KMS-11 (cell line): ENCODE data around the gene TFAP2E.
A peak's percentile ranks its signal among the peaks of the same experiment; 100 is the strongest.

Experiments used
- H2AFZ ChIP-seq: fragments of 200-600 bp; sonication (generic); 2 replicates; pipeline ENCODE4 v1.6.1; 2016; ENCODE audit warnings: antibody characterized with exemption, mixed run types, low read depth
- H3K27ac ChIP-seq: fragments of 200-600 bp; sonication (generic); 2 replicates; pipeline ENCODE4 v1.6.1; 2016; ENCODE audit warnings: mild to moderate bottlenecking, mixed run types
- H3K27me3 ChIP-seq: fragments of 200-600 bp; sonication (generic); 2 replicates; pipeline ENCODE4 v1.6.1; 2017; ENCODE audit warnings: mild to moderate bottlenecking, low read depth, mixed run types, moderate library complexity; ENCODE audit not compliant: insufficient read depth
- H3K36me3 ChIP-seq: fragments of 200-600 bp; sonication (generic); 2 replicates; pipeline ENCODE4 v1.6.1; 2017; ENCODE audit warnings: mild to moderate bottlenecking, mixed run types; ENCODE audit not compliant: insufficient read depth
- H3K4me1 ChIP-seq: fragments of 200-600 bp; sonication (generic); 2 replicates; pipeline ENCODE4 v1.6.1; 2016; ENCODE audit warnings: mild to moderate bottlenecking, low read depth, mixed run types; ENCODE audit not compliant: poor library complexity, severe bottlenecking
- H3K4me2 ChIP-seq: fragments of 200-600 bp; sonication (generic); 2 replicates; pipeline ENCODE4 v1.7.0; 2016; ENCODE audit warnings: mild to moderate bottlenecking, mixed run types
- H3K4me3 ChIP-seq: fragments of 200-600 bp; sonication (generic); IDR thresholded peaks from 2 replicates; pipeline ENCODE4 v1.6.1; 2017; ENCODE audit warnings: low read depth, low read length, mixed read lengths; ENCODE audit not compliant: insufficient read depth
- H3K79me2 ChIP-seq: fragments of 200-600 bp; sonication (generic); 2 replicates; pipeline ENCODE4 v1.6.1; 2016; ENCODE audit warnings: low read depth, mixed run types; ENCODE audit not compliant: insufficient read depth
- H3K9ac ChIP-seq: fragments of 200-600 bp; sonication (generic); 2 replicates; pipeline ENCODE4 v1.6.1; 2016; ENCODE audit warnings: mild to moderate bottlenecking, mixed run types
- H4K20me1 ChIP-seq: fragments of 200-600 bp; sonication (generic); 2 replicates; pipeline ENCODE4 v1.6.1; 2016; ENCODE audit warnings: mild to moderate bottlenecking, mixed run types; ENCODE audit not compliant: insufficient read depth
- TF ChIP-seq, protein P1 (sequence below): fragments of 200-600 bp; sonication (generic); conservative IDR thresholded peaks from 2 replicates; pipeline ENCODE4 v1.6.1; 2017; ENCODE audit warnings: low read depth, mild to moderate bottlenecking, antibody characterized with exemption, low read length, moderate library complexity, mixed read lengths

TFAP2E gene

DNA sequence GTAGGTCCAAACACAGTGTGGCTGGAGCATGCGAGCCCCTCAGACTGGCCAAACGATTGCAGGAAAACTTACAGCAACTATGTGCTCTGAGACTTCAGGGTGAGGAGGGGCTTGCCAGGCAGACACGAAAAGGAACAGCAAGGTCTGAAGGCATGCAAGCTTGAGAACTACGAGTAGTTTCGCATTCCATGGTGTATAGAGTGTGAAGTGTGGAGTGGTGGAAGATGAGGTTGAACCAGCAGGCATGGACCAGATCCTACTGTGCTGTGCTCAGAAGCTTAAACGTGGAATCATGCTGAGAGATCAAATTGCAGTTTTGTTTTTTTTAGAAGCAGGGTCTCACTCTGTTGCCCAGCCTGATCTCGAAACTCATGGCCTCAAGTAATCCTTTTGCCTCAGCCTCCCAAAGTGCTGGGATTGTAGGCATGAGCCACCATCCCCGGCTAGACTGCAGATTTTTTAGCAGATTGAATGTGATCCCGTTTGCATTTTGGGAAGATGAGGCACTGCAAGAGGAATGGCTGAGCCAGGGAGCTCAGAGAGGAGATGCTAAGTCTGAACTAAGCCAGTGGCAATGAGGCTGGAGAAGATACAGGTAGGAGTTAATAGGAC is 5.1 kb upstream of the TFAP2E start:
- Histone ChIP-seq H4K20me1 (no peaks in the 10 kb centered on the region), H3K4me1 (no peaks in the 10 kb centered on the region)
- TF ChIP-seq, protein P1, sequence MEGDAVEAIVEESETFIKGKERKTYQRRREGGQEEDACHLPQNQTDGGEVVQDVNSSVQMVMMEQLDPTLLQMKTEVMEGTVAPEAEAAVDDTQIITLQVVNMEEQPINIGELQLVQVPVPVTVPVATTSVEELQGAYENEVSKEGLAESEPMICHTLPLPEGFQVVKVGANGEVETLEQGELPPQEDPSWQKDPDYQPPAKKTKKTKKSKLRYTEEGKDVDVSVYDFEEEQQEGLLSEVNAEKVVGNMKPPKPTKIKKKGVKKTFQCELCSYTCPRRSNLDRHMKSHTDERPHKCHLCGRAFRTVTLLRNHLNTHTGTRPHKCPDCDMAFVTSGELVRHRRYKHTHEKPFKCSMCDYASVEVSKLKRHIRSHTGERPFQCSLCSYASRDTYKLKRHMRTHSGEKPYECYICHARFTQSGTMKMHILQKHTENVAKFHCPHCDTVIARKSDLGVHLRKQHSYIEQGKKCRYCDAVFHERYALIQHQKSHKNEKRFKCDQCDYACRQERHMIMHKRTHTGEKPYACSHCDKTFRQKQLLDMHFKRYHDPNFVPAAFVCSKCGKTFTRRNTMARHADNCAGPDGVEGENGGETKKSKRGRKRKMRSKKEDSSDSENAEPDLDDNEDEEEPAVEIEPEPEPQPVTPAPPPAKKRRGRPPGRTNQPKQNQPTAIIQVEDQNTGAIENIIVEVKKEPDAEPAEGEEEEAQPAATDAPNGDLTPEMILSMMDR, result no peak

DNA sequence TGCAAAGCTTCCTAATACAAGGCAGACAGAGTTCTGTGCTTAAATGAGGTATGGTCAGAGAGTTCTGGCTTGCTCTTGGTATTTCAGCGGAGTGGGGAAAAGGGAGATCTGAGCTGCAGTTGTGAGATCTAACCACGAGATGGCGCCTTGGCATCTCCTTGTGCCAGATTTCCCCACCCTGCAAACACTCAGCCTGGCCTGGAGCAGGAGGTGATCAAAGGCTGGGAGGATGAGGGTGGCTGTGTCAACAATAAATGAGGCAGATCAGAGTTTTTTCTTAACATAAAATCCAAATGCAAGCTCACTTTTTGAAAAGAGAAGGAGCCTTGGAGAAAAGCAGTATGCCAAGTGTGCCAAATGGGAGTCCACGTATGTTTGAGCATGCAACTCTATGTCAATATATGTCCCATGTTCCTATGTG is 4.1 kb upstream of the TFAP2E start:
- Histone ChIP-seq H3K79me2 (no peaks in the 10 kb centered on the region), H3K27ac (no peak overlapping the region), H3K27me3 (no peaks in the 10 kb centered on the region), H3K36me3 (no peaks in the 10 kb centered on the region), H4K20me1 (no peaks in the 10 kb centered on the region), H3K4me1 (no peaks in the 10 kb centered on the region), H3K9ac (no peak overlapping the region), H3K4me2 (no peak overlapping the region), H3K4me3 (no peak overlapping the region), H2AFZ (no peak overlapping the region)
- TF ChIP-seq, protein P1, result peak; percentile 91

More for the DNA sequence above, 5.1 kb upstream of the TFAP2E start:
- Histone ChIP-seq H3K36me3 (no peaks in the 10 kb centered on the region), H3K4me2 (no peak overlapping the region), H3K79me2 (no peaks in the 10 kb centered on the region), H2AFZ (no peak overlapping the region), H3K27me3 (no peaks in the 10 kb centered on the region), H3K27ac (no peak overlapping the region), H3K4me3 (no peak overlapping the region), H3K9ac (no peak overlapping the region)

DNA sequence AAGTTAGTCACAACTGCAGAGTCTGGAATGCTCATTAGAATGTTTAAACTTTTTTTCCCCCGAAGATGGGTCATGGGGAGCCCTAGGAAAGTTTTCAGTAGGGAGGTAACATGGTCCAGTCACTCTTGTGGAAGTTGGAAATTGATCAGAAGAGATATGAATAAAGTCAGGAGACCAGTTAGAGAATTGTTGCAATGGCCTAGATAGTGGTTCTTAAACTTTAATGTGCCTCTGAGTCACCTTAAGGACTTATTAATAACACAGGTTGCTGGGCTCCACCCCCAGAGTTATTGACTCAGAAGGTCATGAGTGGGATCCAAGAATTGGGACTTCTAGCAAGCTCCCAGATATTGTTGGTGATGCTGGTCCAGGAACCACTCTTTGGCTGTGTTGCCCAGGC is 3.2 kb upstream of the TFAP2E start:
- Histone ChIP-seq H2AFZ (no peak overlapping the region), H3K27me3 (no peaks in the 10 kb centered on the region), H4K20me1 (no peaks in the 10 kb centered on the region)

DNA sequence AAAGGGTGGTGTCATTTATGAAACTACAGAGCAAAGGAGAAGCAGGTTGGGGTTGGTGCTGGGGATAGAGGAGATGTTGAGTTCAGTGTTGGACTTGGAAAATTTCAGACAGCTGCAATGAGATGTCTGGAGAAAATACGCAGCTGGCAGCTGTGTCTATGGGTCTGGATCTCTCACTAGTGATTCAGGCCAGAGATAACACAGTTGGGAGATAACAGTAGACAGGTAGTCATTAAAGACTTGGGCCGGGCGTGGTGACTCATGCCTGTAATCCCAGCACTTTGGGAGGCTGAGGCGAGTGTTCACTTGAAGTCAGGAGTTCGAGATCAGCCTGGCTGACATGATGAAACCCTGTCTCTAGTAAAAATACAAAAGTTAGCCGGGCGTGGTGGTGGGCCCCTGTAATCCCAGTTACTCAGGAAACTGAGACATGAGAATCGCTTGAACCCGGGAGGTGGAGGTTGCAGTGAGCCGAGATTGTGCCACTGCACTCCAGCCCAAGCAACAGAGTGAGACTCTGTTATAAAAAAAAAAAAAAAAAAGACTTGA is 2.5 kb upstream of the TFAP2E start:
- Histone ChIP-seq H3K27ac (no peak overlapping the region), H3K4me3 (no peak overlapping the region), H3K4me1 (no peaks in the 10 kb centered on the region), H4K20me1 (no peaks in the 10 kb centered on the region), H3K36me3 (no peaks in the 10 kb centered on the region), H3K79me2 (no peaks in the 10 kb centered on the region), H3K9ac (no peak overlapping the region), H3K27me3 (no peaks in the 10 kb centered on the region), H3K4me2 (no peak overlapping the region), H2AFZ (no peak overlapping the region)
- TF ChIP-seq, protein P1, result no peak

More for the DNA sequence above, 3.2 kb upstream of the TFAP2E start:
- Histone ChIP-seq H3K9ac (no peak overlapping the region), H3K79me2 (no peaks in the 10 kb centered on the region), H3K4me3 (no peak overlapping the region), H3K27ac (no peak overlapping the region), H3K4me1 (no peaks in the 10 kb centered on the region), H3K4me2 (no peak overlapping the region), H3K36me3 (no peaks in the 10 kb centered on the region)
- TF ChIP-seq, protein P1, result no peak
